ENCODE measurements around the gene ERFE. TPM values are rescaled to one million over a fixed set of nuclear protein-coding genes. Genes with fewer than 3 reads are reported as not detected.

The ERFE gene
- total RNA-seq, 1 experiment from 2014 or later: 2.8 TPM

GRCh38 chr2:238190445-238190844 lies 31.7 kb downstream of the ERFE start:
- Histone ChIP-seq H3K79me2 (ENCODE audit: low read length) (peaks cover 26% of the 10 kb centered on the region), H3K4me2 (ENCODE audit: low read depth, low read length, poor library complexity, severe bottlenecking) (no peak overlapping the region), H3K4me1 (ENCODE audit: low read length) (no peaks in the 10 kb centered on the region), H3K9ac (ENCODE audit: low read length) (no peak overlapping the region), H4K20me1 (ENCODE audit: insufficient read depth, low read depth, low read length) (peaks cover 4% of the 10 kb centered on the region), H3K27me3 (ENCODE audit: low read length) (no peaks in the 10 kb centered on the region), H3K4me3 (ENCODE audit: low read length) (no peak overlapping the region), H3K36me3 (ENCODE audit: insufficient read depth, low read length) (peaks cover 48% of the 10 kb centered on the region), H2AFZ (ENCODE audit: low read length) (no peak overlapping the region), H3K9me2 (replicated peaks; ENCODE audit: insufficient read depth, low read length) (no peaks in the 10 kb centered on the region), H3K9me3 (ENCODE audit: low read length) (no peaks in the 10 kb centered on the region), H3K27ac (ENCODE audit: low read length) (no peak overlapping the region)
- no peak for DNase-seq

DNA sequence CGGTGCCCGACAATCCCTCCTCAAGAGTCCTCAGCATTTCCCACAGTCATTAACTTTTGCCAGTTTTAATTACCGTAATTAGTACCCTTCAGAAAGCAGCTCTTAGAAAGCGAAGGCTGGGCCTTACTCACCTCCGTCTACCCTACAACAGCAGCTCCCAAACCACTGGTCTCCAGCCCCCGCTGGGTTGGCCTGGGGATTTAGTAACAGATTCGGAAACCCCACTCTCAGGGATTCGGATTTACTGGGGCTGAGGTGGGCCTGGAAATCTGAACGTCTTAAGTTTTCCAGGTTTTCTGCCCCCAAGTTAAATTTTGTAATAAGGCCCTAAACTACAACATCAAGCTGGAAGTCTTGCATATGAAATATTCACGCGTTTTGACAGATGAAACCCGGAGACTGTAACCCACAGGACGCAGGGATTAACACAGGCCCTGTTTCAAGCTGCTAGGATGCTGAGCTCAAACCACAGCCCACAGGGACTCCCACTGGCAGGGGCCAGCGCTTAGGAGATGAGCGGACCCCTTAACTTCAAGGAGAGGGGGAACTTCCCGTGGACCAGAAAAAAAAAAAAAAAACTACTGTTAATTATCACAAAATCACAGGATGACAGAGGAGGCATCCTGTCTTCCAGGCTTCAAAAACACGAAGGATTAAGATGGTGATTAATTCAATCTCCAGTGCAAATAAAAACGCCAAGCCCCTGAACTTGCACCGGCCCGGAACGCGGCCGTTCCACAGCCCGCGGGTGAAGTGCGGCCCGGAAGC lies 43.7 kb downstream of the ERFE start:
- Histone ChIP-seq H3K4me1 (ENCODE audit: low read length) (peaks cover 28% of the 10 kb centered on the region), H3K9me2 (replicated peaks; ENCODE audit: insufficient read depth, low read length) (no peaks in the 10 kb centered on the region), H4K20me1 (ENCODE audit: insufficient read depth, low read depth, low read length) (peaks cover 26% of the 10 kb centered on the region), H3K79me2 (ENCODE audit: low read length) (peaks cover 56% of the 10 kb centered on the region), H3K27ac (ENCODE audit: low read length) (peak overlapping the region; percentile 63), H3K36me3 (ENCODE audit: insufficient read depth, low read length) (no peaks in the 10 kb centered on the region), H3K27me3 (ENCODE audit: low read length) (no peaks in the 10 kb centered on the region), H3K9ac (ENCODE audit: low read length) (peak overlapping the region; percentile 77), H3K4me3 (ENCODE audit: low read length) (peak overlapping the region; percentile 84), H2AFZ (ENCODE audit: low read length) (no peak overlapping the region; the same call in 1 of the 2 replicates), H3K4me2 (ENCODE audit: low read depth, low read length, poor library complexity, severe bottlenecking) (peak overlapping the region; percentile 85), H3K9me3 (ENCODE audit: low read length) (no peaks in the 10 kb centered on the region)
- peak; percentile 65 for DNase-seq

DNA sequence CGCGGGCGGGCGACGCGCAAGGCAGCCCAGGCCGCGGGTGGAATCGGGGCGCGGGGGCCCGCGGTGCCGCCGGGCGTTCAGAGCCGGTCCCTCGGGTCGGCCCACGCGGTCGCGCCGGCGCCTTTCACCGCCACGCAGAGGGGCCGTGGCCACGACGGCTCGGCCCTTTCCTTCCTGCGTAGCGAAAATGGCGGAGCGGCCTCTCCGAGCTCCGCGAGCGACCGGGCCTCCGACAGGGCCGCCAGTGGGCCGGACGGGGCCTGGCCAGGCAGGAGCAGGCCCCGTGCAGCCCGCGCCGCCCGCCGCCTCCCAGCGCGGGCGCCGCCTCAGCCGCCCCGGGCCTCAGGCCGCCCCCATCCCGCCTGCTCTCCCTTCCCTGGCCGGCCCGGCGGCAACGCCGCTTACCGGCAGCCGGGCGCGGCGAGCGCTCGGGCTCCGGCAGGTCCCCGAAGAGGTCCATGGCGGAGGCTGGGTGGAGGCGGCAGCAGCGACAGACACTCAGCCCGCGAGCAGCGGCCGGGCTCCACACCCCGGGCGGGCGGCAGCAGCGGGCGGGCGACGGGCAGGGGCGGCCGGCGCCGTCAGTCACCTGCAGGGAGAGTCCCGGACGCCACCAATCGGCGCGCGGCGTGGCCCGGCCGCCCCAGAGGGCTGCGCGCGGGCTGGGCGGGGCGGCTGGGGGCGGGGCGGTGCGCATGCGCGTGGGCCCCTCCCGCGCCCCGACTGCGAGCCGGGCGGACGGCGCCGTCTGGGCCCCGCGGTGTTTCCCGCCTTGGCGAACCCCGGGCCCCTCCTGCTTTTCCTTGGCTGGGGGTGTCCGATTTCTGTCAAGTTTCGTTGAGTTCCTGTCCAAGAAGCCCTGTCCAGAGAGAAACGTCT lies 44.6 kb downstream of the ERFE start, which contains the start of gene ILKAP:
ILKAP (minus strand) TSS at position 602 of the 879 bp plus-strand sequence; CDS start at position 460, 142 bp downstream.
- Histone ChIP-seq H3K4me3 (ENCODE audit: low read length) (peak within 1 kb of the TSS; percentile 84), H2AFZ (ENCODE audit: low read length) (peak within 1 kb of the TSS; percentile 88), H3K36me3 (ENCODE audit: insufficient read depth, low read length) (no peaks in the 10 kb centered on the region), H3K27ac (ENCODE audit: low read length) (peak within 1 kb of the TSS; percentile 63), H3K9me3 (ENCODE audit: low read length) (no peaks in the 10 kb centered on the region), H3K4me1 (ENCODE audit: low read length) (peaks cover 28% of the 10 kb centered on the region), H3K9me2 (replicated peaks; ENCODE audit: insufficient read depth, low read length) (no peaks in the 10 kb centered on the region), H3K4me2 (ENCODE audit: low read depth, low read length, poor library complexity, severe bottlenecking) (peak within 1 kb of the TSS; percentile 96), H4K20me1 (ENCODE audit: insufficient read depth, low read depth, low read length) (peaks cover 22% of the 10 kb centered on the region), H3K9ac (ENCODE audit: low read length) (peak within 1 kb of the TSS; percentile 88), H3K27me3 (ENCODE audit: low read length) (no peaks in the 10 kb centered on the region), H3K79me2 (ENCODE audit: low read length) (peaks cover 48% of the 10 kb centered on the region)
- peak; percentile 96 for DNase-seq

- H3K36me3 ChIP-seq (ENCODE audit: insufficient read depth, low read length): no peaks in the 10 kb centered on the region
- H3K27ac ChIP-seq (ENCODE audit: low read length): no peak overlapping the region
- H3K4me2 ChIP-seq (ENCODE audit: low read depth, low read length, poor library complexity, severe bottlenecking): peak overlapping the region; percentile 96
- DNase-seq: no peak
- peak overlapping the region; percentile 88 for H3K9ac ChIP-seq (ENCODE audit: low read length)
- peak overlapping the region; percentile 84 for H3K4me3 ChIP-seq (ENCODE audit: low read length)
- H4K20me1 ChIP-seq (ENCODE audit: insufficient read depth, low read depth, low read length): peaks cover 22% of the 10 kb centered on the region
- H3K9me3 ChIP-seq (ENCODE audit: low read length): no peaks in the 10 kb centered on the region
- H3K79me2 ChIP-seq (ENCODE audit: low read length): peaks cover 40% of the 10 kb centered on the region
- peaks cover 28% of the 10 kb centered on the region for H3K4me1 ChIP-seq (ENCODE audit: low read length)
- H3K9me2 ChIP-seq (replicated peaks; ENCODE audit: insufficient read depth, low read length): no peaks in the 10 kb centered on the region
- H2AFZ ChIP-seq (ENCODE audit: low read length): peak overlapping the region; percentile 88
- no peaks in the 10 kb centered on the region for H3K27me3 ChIP-seq (ENCODE audit: low read length)
Measured at GRCh38 chr2:238203973-238204683, 45.4 kb downstream of the ERFE start.

DNA sequence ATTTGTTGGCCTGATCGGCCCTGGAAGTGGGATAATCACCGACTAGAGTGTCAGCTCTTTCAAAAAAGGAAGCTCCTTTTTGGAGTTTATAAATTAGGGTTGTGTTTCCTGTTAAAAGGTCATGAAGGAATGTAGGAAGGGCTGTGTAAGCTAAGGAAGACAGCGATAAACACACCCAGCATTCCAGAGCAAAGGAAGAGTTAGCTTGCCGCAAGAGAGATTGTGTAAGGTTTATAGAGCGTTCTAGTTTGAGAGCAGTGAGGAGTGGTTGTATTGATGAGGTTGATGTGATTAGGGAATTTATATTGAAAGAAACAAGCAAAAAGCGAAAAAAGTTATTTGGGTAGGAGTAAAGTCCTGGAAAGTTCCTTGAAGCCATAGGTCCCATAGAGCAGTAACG lies 48.2 kb downstream of the ERFE start:
- no peak overlapping the region for H3K4me2 ChIP-seq (ENCODE audit: low read depth, low read length, poor library complexity, severe bottlenecking)
- no peaks in the 10 kb centered on the region for H3K36me3 ChIP-seq (ENCODE audit: insufficient read depth, low read length)

DNA sequence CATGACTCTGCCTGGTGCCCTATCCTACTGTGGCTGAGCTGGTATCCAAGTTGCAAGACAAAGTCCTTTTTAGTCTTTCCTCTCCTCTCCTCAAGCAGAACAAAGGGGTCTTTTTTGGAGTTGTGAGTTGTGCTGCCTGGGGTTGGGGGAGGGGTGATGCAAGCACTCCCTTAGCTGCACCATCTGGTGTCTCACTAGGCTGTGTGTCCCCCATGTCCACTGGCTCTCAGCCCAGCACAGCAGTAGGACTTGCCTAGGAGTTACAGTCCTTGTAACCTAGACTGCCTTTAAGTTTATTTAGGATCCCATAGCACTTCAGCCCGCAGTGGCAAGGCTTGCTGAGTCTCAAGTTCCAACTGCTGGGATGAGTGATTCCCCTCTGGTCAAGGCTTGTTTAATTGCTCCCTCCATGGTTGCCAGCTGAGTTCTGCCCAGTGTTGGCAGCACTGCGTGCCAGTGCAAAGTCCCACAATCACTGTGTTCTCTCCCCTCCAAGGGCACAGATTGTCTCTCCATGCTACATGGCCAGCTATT lies 57.9 kb downstream of the ERFE start:
- H3K4me2 ChIP-seq (ENCODE audit: low read depth, low read length, poor library complexity, severe bottlenecking): no peak overlapping the region
- H3K9ac ChIP-seq (ENCODE audit: low read length): no peak overlapping the region
- no peak overlapping the region for H3K27ac ChIP-seq (ENCODE audit: low read length)
- no peaks in the 10 kb centered on the region for H3K36me3 ChIP-seq (ENCODE audit: insufficient read depth, low read length)
- no peak for DNase-seq
- no peaks in the 10 kb centered on the region for H4K20me1 ChIP-seq (ENCODE audit: insufficient read depth, low read depth, low read length)
- no peak overlapping the region for H2AFZ ChIP-seq (ENCODE audit: low read length)
- H3K4me1 ChIP-seq (ENCODE audit: low read length): peaks cover 8% of the 10 kb centered on the region
- no peak overlapping the region for H3K4me3 ChIP-seq (ENCODE audit: low read length)
- no peaks in the 10 kb centered on the region for H3K9me3 ChIP-seq (ENCODE audit: low read length)
- no peaks in the 10 kb centered on the region for H3K79me2 ChIP-seq (ENCODE audit: low read length)
- H3K27me3 ChIP-seq (ENCODE audit: low read length): no peaks in the 10 kb centered on the region; the same call in 1 of the 2 replicates
- no peaks in the 10 kb centered on the region for H3K9me2 ChIP-seq (replicated peaks; ENCODE audit: insufficient read depth, low read length)

More for the DNA sequence above, 48.2 kb downstream of the ERFE start:
- H2AFZ ChIP-seq (ENCODE audit: low read length): no peak overlapping the region
- no peak overlapping the region for H3K27ac ChIP-seq (ENCODE audit: low read length)
- no peaks in the 10 kb centered on the region for H3K27me3 ChIP-seq (ENCODE audit: low read length)
- no peaks in the 10 kb centered on the region for H3K9me2 ChIP-seq (replicated peaks; ENCODE audit: insufficient read depth, low read length)
- H4K20me1 ChIP-seq (ENCODE audit: insufficient read depth, low read depth, low read length): peaks cover 6% of the 10 kb centered on the region; the same call in 1 of the 2 replicates
- DNase-seq: no peak
- no peaks in the 10 kb centered on the region for H3K9me3 ChIP-seq (ENCODE audit: low read length)
- H3K4me3 ChIP-seq (ENCODE audit: low read length): no peak overlapping the region
- peaks cover 10% of the 10 kb centered on the region for H3K4me1 ChIP-seq (ENCODE audit: low read length)
- H3K79me2 ChIP-seq (ENCODE audit: low read length): peaks cover 11% of the 10 kb centered on the region
- H3K9ac ChIP-seq (ENCODE audit: low read length): no peak overlapping the region

Data from Karpas-422 (cell line).